OCI-LY7 (cell line): ENCODE data around the gene HORMAD2.

Experiments used
- EZH2phosphoT487 ChIP-seq: fragments of 200-600 bp; sonication (generic); IDR thresholded peaks from 2 replicates; pipeline ENCODE4 v1.6.1; 2018; ENCODE audit warnings: low read depth, borderline replicate concordance, mild to moderate bottlenecking, mixed run types, antibody characterized with exemption, low read length, moderate library complexity, mixed read lengths
- TF ChIP-seq, protein P1 (sequence below): fragments of 200-600 bp; sonication (generic); conservative IDR thresholded peaks from 2 replicates; pipeline ENCODE4 v1.5.1; 2014; ENCODE audit warnings: mild to moderate bottlenecking, antibody characterized with exemption, low read length, moderate library complexity, mixed read lengths

DNA sequence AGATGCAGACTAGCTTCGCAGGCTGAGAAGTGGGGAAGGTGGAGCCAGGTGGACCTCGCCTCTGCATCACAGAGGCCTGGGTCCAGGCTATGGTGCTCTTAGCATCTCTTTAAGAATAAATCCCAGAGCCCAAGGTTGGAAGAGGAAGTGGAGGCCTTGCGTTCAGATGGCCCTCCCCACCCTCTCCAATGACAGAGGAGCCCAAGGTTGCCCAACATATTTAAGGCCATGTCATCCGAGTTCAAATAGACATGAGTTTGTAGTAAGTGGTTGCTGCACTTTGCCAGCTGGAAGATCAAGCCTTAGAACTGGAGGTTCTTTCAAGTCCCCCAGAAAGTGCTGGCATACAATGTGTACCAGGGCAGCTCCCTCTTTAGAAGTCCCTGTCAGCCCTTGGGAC lies 47.1 kb upstream of the HORMAD2 start:
- TF ChIP-seq, protein P1, sequence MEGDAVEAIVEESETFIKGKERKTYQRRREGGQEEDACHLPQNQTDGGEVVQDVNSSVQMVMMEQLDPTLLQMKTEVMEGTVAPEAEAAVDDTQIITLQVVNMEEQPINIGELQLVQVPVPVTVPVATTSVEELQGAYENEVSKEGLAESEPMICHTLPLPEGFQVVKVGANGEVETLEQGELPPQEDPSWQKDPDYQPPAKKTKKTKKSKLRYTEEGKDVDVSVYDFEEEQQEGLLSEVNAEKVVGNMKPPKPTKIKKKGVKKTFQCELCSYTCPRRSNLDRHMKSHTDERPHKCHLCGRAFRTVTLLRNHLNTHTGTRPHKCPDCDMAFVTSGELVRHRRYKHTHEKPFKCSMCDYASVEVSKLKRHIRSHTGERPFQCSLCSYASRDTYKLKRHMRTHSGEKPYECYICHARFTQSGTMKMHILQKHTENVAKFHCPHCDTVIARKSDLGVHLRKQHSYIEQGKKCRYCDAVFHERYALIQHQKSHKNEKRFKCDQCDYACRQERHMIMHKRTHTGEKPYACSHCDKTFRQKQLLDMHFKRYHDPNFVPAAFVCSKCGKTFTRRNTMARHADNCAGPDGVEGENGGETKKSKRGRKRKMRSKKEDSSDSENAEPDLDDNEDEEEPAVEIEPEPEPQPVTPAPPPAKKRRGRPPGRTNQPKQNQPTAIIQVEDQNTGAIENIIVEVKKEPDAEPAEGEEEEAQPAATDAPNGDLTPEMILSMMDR, result no peak
- TF ChIP-seq EZH2phosphoT487, result no peak
